Measurements from ENCODE around the gene CACNA2D1. TPM values are rescaled to one million over a fixed set of nuclear protein-coding genes. Genes with fewer than 3 reads are reported as not detected.

Gene CACNA2D1
- total RNA-seq, 1 donor from 2014 or later: 32.9 TPM

GRCh38 chr7:82362129-82362706 lies 81.4 kb downstream of the CACNA2D1 start:
- peaks cover 10% of the 10 kb centered on the region for H3K4me1 Mint-ChIP-seq (ENCODE audit: low read depth)
- no peak overlapping the region for H3K4me3 Mint-ChIP-seq (ENCODE audit: unreplicated experiment)
- no peaks in the 10 kb centered on the region for H3K27me3 Mint-ChIP-seq (ENCODE audit: low read depth)
- H3K9me3 Mint-ChIP-seq (ENCODE audit: low read depth): no peaks in the 10 kb centered on the region
- DNase-seq (ENCODE audit: low spot score): no peak
- peaks cover 2% of the 10 kb centered on the region for H3K36me3 Mint-ChIP-seq (ENCODE audit: low read depth)
- TF ChIP-seq, protein P1, sequence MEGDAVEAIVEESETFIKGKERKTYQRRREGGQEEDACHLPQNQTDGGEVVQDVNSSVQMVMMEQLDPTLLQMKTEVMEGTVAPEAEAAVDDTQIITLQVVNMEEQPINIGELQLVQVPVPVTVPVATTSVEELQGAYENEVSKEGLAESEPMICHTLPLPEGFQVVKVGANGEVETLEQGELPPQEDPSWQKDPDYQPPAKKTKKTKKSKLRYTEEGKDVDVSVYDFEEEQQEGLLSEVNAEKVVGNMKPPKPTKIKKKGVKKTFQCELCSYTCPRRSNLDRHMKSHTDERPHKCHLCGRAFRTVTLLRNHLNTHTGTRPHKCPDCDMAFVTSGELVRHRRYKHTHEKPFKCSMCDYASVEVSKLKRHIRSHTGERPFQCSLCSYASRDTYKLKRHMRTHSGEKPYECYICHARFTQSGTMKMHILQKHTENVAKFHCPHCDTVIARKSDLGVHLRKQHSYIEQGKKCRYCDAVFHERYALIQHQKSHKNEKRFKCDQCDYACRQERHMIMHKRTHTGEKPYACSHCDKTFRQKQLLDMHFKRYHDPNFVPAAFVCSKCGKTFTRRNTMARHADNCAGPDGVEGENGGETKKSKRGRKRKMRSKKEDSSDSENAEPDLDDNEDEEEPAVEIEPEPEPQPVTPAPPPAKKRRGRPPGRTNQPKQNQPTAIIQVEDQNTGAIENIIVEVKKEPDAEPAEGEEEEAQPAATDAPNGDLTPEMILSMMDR (IDR thresholded peaks at IDR 0.05): no peak
- peak overlapping the region; percentile 8 for H3K27ac Mint-ChIP-seq (ENCODE audit: unreplicated experiment)

GRCh38 chr7:82360591-82361368 lies 82.8 kb downstream of the CACNA2D1 start:
- Mint-ChIP-seq H3K9me3 (ENCODE audit: low read depth) (no peaks in the 10 kb centered on the region), H3K36me3 (ENCODE audit: low read depth) (no peaks in the 10 kb centered on the region), H3K27ac (ENCODE audit: unreplicated experiment) (no peak overlapping the region), H3K4me3 (ENCODE audit: unreplicated experiment) (no peak overlapping the region), H3K27me3 (ENCODE audit: low read depth) (no peaks in the 10 kb centered on the region), H3K4me1 (ENCODE audit: low read depth) (peaks cover 10% of the 10 kb centered on the region)
- DNase-seq (ENCODE audit: low spot score): no peak
- TF ChIP-seq, protein P1 (IDR thresholded peaks at IDR 0.05): no peak

DNA sequence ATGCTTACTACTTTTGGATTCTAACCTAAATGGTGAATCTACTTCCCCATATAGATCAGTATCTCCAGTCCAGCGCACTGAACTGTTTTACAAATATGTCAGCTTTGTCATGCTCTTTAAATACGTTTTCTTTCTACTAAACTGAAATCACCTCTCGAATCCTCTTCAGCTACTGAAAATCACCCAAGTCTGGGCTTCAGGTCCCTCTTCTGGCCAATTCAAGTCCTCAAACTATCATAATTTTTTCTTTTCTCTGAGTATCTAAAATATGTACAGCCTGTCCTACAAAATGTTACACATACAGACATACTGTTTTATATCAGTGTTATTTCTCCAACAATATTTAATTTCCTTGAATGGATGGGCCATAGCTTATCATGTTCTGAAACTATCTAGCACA lies 84.2 kb downstream of the CACNA2D1 start:
- Mint-ChIP-seq H3K4me1 (ENCODE audit: low read depth) (peaks cover 10% of the 10 kb centered on the region), H3K36me3 (ENCODE audit: low read depth) (no peaks in the 10 kb centered on the region), H3K9me3 (ENCODE audit: low read depth) (no peaks in the 10 kb centered on the region), H3K4me3 (ENCODE audit: unreplicated experiment) (no peak overlapping the region), H3K27me3 (ENCODE audit: low read depth) (no peaks in the 10 kb centered on the region), H3K27ac (ENCODE audit: unreplicated experiment) (no peak overlapping the region)
- DNase-seq (ENCODE audit: low spot score): no peak
- TF ChIP-seq, protein P1 (IDR thresholded peaks at IDR 0.05): no peak

- peaks cover 10% of the 10 kb centered on the region for H3K4me1 Mint-ChIP-seq (ENCODE audit: low read depth)
- TF ChIP-seq, protein P1 (IDR thresholded peaks at IDR 0.05): no peak
- H3K9me3 Mint-ChIP-seq (ENCODE audit: low read depth): no peaks in the 10 kb centered on the region
- no peaks in the 10 kb centered on the region for H3K27me3 Mint-ChIP-seq (ENCODE audit: low read depth)
- H3K27ac Mint-ChIP-seq (ENCODE audit: unreplicated experiment): no peak overlapping the region
- no peak for DNase-seq (ENCODE audit: low spot score)
- no peak overlapping the region for H3K4me3 Mint-ChIP-seq (ENCODE audit: unreplicated experiment)
- H3K36me3 Mint-ChIP-seq (ENCODE audit: low read depth): no peaks in the 10 kb centered on the region
Observed at GRCh38 chr7:82358923-82359322, 84.7 kb downstream of the CACNA2D1 start.

DNA sequence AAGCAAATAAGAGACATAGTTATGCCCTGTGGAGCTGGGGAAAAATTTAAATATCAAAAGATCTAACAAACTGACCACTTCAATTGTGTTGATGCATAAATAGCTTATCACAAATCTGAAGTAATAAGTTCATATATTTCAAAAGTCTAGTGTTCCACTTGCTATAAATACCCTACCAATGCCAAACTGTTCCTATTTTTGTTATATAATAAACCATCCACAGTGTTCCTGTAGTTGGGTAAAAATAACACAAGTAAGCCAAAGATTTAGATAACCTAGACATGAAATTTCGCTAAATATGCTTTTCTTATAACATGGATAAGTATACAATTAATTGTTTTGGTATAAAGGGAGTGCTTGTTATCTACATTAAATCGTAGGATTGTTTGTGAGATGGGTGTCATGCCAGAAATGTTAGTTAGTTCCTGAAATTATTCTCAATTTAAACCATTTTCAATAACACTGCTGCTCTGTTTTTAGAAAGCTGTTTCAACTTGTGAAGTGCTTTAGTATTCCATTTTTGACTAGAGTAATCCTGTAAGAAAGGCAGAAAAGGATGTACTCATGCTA lies 85.5 kb downstream of the CACNA2D1 start:
- H3K27me3 Mint-ChIP-seq (ENCODE audit: low read depth): no peaks in the 10 kb centered on the region
- no peak for DNase-seq (ENCODE audit: low spot score)
- TF ChIP-seq, protein P1 (IDR thresholded peaks at IDR 0.05): no peak
- H3K36me3 Mint-ChIP-seq (ENCODE audit: low read depth): no peaks in the 10 kb centered on the region
- no peak overlapping the region for H3K4me3 Mint-ChIP-seq (ENCODE audit: unreplicated experiment)
- H3K27ac Mint-ChIP-seq (ENCODE audit: unreplicated experiment): no peak overlapping the region
- peaks cover 10% of the 10 kb centered on the region for H3K4me1 Mint-ChIP-seq (ENCODE audit: low read depth)
- H3K9me3 Mint-ChIP-seq (ENCODE audit: low read depth): no peaks in the 10 kb centered on the region
